HUDEP-2 (cell line): Measurements from ENCODE around the gene AUH.

Experiments
- DNase-seq, 76 experiments: peaks; one replicate each; lab custom pipeline; 2025; ENCODE audit not compliant: unreplicated experiment in 76 of 76; lab: John Stamatoyannopoulos, UW

The AUH gene

GRCh38 chr9:91193658-91194391, 167.9 kb downstream of the AUH start:
- peak in 52 of 76 experiments; percentile 12 to 72 (median 46) for DNase-seq

GRCh38 chr9:91193087-91193657, 168.5 kb downstream of the AUH start:
- peak in 43 of 76 experiments; percentile 5 to 73 (median 27) for DNase-seq

- no peak for DNase-seq
Measured at GRCh38 chr9:91192381-91193086, 169.2 kb downstream of the AUH start.

- DNase-seq, result no peak
Measured at GRCh38 chr9:91191411-91192380, 170.0 kb downstream of the AUH start.

GRCh38 chr9:91190062-91190461, 171.7 kb downstream of the AUH start:
- no peak for DNase-seq

- DNase-seq, result no peak
Measured at GRCh38 chr9:91188719-91189590, 172.8 kb downstream of the AUH start.

GRCh38 chr9:91187965-91188344, 173.8 kb downstream of the AUH start:
- no peak for DNase-seq

- no peak for DNase-seq
Measured at GRCh38 chr9:91187311-91187964, 174.3 kb downstream of the AUH start.

GRCh38 chr9:91186632-91187108, 175.0 kb downstream of the AUH start:
- DNase-seq, result no peak

- no peak for DNase-seq
Measured at GRCh38 chr9:91185193-91185886, 176.4 kb downstream of the AUH start.

- no peak for DNase-seq
Measured at GRCh38 chr9:91182429-91183225, 179.1 kb downstream of the AUH start.

- no peak for DNase-seq
Measured at GRCh38 chr9:91181541-91181940, 180.2 kb downstream of the AUH start.

- DNase-seq, result no peak
Measured at GRCh38 chr9:91180930-91181268, 180.8 kb downstream of the AUH start.

GRCh38 chr9:91180240-91180929, 181.3 kb downstream of the AUH start:
- no peak for DNase-seq

- DNase-seq, result no peak
Measured at GRCh38 chr9:91179237-91180138, 182.2 kb downstream of the AUH start.
